ENCODE results near the gene PABPN1.
"Not testable (repeated sequence)": the region's sequence is repeated elsewhere in the genome, so short reads cannot be mapped to it uniquely, and the experiment has no call there.

Gene PABPN1

DNA sequence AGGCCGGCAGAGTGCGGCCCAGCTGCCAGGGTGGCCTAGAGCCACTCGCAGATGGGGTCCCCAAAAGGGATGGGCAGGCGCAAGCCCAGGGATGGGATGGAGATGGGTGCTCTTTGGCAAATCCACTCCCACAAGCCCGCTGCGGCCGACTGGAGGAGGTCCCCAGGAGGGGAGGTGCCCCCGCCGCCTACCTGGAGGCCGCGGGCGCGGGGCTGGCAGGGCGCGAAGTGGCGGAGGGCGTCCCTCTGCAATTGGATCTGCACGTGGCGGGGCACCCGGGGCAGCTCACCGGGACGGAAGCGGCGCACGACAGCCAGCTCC lies 19.3 kb upstream of the PABPN1 start:
- DNase-seq, result no peak

GRCh38 chr14:23302290-23303225 lies 18.7 kb upstream of the PABPN1 start, which contains the start of gene PPP1R3E:
Gene PPP1R3E (minus strand): TSS chr14:23302859. CDS start chr14:23302576, 283 bp downstream.
- peak; percentile 89 for DNase-seq

- no peak for DNase-seq
Measured at GRCh38 chr14:23306412-23307145, 14.7 kb upstream of the PABPN1 start, which contains the start of gene BCL2L2. Gene BCL2L2 (plus strand): TSS chr14:23306833. CDS start chr14:23307768, 935 bp downstream.

GRCh38 chr14:23307146-23307530 lies 14.1 kb upstream of the PABPN1 start:
- DNase-seq, result no peak

- no peak for DNase-seq
Measured at GRCh38 chr14:23307687-23308644, 13.3 kb upstream of the PABPN1 start.

- DNase-seq, result no peak
Measured at GRCh38 chr14:23308721-23309445, 12.4 kb upstream of the PABPN1 start.

- DNase-seq, result no peak
Measured at GRCh38 chr14:23310546-23310945, 10.7 kb upstream of the PABPN1 start.

DNA sequence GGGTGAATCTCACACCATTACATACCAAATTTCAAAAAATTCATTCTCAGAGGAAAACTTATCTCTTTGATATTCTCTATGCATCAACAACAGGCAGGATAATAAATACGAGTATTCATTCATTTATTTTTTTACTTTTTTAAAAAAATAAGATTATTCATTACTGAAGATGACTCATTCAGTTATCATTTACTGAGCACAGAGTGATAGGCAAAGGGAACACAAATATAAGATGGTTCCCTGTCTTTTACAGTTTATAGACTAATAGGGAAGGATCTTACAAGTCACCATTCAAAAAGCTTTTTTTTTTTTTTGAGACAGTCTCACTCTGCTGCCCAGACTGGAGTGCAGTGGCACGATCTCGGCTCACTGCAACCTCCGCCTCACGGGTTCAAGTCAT lies 5.0 kb upstream of the PABPN1 start:
- no peak for DNase-seq

DNA sequence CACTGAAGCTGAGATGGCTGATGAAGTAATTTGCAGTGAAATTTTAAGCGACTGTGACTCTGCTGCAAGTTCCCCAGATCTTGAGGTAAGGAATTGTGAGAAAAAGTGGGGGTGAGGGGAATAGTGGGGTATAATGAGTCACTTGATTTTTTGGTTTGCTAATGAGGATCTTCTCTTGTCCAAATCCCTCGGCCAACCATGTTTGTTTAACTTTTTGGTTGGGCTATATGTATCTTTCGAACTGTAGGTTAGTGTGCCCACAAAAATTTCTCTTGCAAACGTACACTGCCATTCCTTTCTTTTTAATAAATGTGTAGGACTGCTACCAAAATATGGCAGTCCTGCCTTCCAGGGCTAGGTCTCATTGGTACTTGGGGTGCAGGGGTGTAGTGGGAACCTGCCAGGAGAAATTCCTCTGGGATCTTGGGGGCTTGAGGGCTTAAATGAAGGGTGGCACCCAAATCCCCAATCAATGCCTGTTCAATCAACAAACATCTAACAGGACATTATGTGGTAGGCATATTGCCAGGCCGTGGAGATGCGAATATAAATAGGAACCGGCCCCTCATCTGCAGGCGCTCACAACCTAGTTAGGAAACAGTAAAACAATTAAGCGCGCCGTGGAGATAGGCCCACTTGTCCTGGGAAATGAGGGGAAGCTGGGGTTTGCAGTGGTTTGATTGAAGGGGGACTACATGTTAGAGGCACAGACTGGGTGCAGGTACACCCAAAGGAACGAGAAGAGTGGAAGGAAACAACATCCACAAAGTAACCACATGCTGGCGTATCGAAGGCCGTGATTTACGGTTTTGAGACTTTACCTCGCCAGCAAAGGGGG lies 1.3 kb upstream of the PABPN1 start:
- DNase-seq, result no peak

DNA sequence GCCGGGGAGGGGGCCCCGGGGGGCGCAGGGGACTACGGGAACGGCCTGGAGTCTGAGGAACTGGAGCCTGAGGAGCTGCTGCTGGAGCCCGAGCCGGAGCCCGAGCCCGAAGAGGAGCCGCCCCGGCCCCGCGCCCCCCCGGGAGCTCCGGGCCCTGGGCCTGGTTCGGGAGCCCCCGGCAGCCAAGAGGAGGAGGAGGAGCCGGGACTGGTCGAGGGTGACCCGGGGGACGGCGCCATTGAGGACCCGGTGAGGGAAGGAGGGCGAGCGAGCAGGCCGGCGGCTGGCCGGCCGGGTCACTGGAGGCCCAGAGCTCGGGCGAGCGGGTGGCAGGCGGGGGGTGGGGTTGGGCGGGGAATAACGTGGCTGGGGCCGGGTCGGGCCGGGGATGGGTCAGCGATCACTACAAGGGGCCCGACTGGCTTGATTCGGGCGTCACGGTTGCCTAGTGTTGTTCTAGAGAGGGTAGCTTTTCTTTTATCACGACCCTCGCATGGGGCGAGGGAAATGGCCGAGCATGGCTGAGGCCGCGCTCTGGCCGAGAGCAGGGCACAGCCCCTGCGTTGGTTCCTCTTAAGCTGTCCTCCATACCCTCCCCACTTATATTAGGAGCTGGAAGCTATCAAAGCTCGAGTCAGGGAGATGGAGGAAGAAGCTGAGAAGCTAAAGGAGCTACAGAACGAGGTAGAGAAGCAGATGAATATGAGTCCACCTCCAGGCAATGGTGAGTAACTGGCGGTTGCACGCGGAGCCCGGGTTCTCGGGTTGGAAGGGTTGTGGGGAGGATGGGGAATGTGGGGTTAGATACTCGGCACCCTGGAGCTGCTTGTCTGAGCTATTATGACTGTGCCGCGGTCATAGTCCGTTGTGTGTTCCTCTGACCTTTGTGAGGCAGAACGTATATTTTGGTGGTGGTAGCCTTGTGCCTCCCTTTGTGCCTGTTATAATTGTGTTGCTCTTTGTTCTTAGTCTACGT lies 603 bp downstream of the PABPN1 start:
- peak; percentile 62 for DNase-seq

GRCh38 chr14:23322568-23323517 lies 1.6 kb downstream of the PABPN1 start:
- DNase-seq, result no peak

DNA sequence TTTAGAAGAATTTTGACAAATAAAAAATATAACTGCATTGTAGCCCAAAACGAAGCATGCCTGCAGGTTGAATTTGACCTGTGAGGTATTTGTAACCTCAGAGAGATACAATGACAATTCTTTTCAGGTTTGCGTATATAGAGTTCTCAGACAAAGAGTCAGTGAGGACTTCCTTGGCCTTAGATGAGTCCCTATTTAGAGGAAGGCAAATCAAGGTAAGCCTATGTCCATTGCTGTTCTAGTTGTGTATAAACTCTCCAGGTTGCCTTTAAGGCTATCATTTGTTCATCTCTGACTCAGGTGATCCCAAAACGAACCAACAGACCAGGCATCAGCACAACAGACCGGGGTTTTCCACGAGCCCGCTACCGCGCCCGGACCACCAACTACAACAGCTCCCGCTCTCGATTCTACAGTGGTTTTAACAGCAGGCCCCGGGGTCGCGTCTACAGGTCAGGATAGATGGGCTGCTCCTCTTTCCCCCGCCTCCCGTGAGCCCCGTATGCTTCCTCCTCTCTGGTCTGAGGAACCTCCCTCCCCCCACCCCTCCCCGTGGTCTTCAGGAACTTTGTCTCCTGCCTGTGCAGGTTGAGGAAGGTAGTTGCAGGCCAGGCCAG lies 2.7 kb downstream of the PABPN1 start:
- no peak for DNase-seq

DNA sequence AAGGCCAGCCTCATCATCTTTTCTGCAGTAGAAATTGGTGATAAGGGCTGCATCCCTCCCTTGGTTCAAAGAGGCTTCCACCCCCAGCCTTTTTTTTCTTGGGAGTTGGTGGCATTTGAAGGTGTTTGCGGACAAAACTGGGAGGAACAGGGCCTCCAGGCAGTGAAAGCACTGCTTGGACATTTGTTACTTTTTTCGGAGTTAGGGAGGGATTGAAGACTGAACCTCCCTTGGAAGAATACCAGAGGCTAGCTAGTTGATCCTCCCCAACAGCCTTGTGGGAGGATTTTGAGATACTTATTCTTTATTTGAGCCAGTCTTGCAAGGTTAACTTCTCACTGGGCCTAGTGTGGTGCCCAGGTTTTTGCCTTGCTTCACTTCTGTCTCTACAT lies 3.2 kb downstream of the PABPN1 start:
- DNase-seq, result no peak

DNA sequence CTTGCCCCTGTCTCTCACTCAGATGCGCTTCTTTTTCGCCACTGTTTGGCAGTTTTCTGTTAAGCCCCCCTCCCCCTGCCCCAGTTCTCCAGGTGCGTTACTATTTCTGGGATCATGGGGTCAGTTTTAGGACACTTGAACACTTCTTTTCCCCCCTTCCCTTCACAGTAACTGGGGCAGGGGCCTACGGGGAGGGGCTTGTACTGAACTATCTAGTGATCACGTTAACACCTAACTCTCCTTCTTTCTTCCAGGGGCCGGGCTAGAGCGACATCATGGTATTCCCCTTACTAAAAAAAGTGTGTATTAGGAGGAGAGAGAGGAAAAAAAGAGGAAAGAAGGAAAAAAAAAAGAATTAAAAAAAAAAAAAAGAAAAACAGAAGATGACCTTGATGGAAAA lies 3.7 kb downstream of the PABPN1 start:
- DNase-seq, result no peak

DNA sequence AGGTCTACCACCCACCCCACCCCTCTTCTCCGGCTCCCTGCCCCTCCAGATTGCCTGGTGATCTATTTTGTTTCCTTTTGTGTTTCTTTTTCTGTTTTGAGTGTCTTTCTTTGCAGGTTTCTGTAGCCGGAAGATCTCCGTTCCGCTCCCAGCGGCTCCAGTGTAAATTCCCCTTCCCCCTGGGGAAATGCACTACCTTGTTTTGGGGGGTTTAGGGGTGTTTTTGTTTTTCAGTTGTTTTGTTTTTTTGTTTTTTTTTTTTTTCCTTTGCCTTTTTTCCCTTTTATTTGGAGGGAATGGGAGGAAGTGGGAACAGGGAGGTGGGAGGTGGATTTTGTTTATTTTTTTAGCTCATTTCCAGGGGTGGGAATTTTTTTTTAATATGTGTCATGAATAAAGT lies 4.5 kb downstream of the PABPN1 start:
- DNase-seq, result not testable (repeated sequence)

- DNase-seq, result no peak
Measured at GRCh38 chr14:23326491-23327332, 5.5 kb downstream of the PABPN1 start.
